Erythroblast (primary cell): ENCODE measurements around the gene TMEM235.

ENCODE experiments used
- GATA1 ChIP-seq: IDR thresholded peaks from 2 replicates; pipeline ENCODE4 v1.6.1; 2011; ENCODE audit warnings: low read depth, mild to moderate bottlenecking, control low read depth, low read length, moderate library complexity
- POLR2A ChIP-seq: IDR thresholded peaks from 2 replicates; pipeline ENCODE4 v1.6.1; 2011; ENCODE audit warnings: mild to moderate bottlenecking, low read length

GRCh38 chr17:78226759-78227454 is 4.5 kb upstream of the TMEM235 start:
- no peak for TF ChIP-seq POLR2A
- TF ChIP-seq GATA1 = no peak
